Vein endothelial cell (primary cell): Measurements from ENCODE around the gene MS4A14. TPM values are rescaled to one million over a fixed set of nuclear protein-coding genes. Genes with fewer than 3 reads are reported as not detected.

Source experiments
- total RNA-seq: library from RNA; depleted of rRNA; stranded (reverse); fragments of >200 nt; gene quantifications from 2 replicates; pipeline ENCODE4 v1.2.3, GENCODE V29; 2012

The MS4A14 gene
- total RNA-seq = not detected in 2 replicates

DNA sequence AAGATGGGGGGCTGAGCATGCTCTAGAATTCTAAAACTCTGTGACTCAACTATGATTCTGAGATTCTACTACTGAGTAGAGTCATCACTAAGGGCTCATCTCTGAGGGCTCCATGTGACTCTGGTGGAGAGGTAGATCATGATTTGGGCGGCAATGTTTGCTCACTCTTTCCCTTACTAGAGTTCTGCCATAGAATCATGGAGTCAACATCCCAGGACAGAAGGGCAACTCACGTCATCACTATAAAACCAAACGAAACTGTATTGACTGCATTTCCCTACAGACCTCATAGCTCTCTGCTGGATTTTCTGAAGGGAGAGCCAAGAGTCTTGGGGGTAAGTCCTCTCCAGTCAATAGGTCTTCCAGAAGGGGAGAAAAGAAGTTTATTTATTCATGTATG lies at the start of gene MS4A14:
Gene MS4A14 (plus strand): TSS at position 78 of the 400 bp plus-strand sequence. CDS start 120 bp downstream, at position 198.

GRCh38 chr11:60378354-60378753 lies 17.9 kb upstream of the MS4A14 start, which contains the start of gene MS4A7:
Gene MS4A7 (plus strand): TSS chr11:60378532. CDS start chr11:60383142, 4,610 bp downstream.

DNA sequence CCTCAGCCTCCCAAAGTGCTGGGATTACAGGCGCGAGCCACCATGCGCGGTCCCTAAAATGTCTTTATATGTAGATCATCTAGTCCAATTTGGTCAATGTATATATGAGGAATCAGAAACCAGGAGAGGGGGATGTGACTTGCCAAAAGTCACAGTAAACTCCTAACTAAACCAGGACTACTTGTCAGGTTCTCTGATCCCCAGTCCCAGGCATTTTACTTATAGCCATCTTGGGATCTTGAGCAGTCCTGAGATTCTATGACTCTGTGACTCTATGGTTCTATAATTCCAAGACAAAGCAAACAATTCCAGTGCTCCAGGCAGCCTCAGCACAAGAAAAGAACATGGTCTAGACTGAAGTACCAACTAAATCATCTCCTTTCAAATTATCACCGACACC lies 33.0 kb downstream of the MS4A14 start, which contains the start of gene MS4A5:
Gene MS4A5 (plus strand): TSS at position 301 of the 400 bp plus-strand sequence. CDS start 103 bp downstream, outside the sequence.

DNA sequence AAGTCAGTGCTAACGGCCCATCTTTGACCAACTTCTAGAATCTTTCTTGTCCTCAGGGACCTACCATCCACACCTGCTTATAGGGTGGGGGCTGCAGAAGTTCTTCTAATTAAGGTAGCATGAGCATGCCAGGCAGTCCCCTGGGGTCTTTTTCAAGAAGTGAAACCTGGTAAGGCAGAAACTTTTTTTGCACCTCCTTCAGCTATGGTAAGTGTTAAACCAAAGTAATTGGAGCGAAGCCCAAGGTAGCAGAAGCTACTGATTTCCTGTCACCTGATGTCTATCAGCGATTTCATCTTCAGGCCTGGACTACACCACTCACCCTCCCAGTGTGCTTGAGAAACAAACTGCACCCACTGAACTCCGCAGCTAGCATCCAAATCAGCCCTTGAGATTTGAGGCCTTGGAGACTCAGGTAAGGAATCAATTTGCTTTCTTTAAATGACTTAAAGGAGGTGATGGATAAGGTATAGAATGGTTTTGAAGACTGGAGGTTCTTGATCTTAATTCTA lies 59.3 kb downstream of the MS4A14 start, which contains the start of gene MS4A1:
Gene MS4A1 (plus strand): TSS at position 317 of the 512 bp plus-strand sequence. CDS start 6,528 bp downstream, outside the sequence.

Other genes starting within 250 kb of the MS4A14 start
- gene MS4A6A, start 213.4 kb upstream of the MS4A14 start, total RNA-seq = 3.4 and 3.6 TPM in 2 replicates
- gene MS4A4E, start 153.3 kb upstream of the MS4A14 start, total RNA-seq = not detected in 2 replicates
- gene MS4A4A, start 115.8 kb upstream of the MS4A14 start, total RNA-seq = not detected in 2 replicates
- not detected in 2 replicates for gene MS4A6E, start 69.2 kb upstream of the MS4A14 start, total RNA-seq
- not detected in 2 replicates for gene MS4A7, start 17.9 kb upstream of the MS4A14 start, total RNA-seq
- gene MS4A5, start 33.1 kb downstream of the MS4A14 start, total RNA-seq = not detected in 2 replicates
- gene MS4A1, start 59.4 kb downstream of the MS4A14 start, total RNA-seq = not detected in 2 replicates
- not detected in 2 replicates for gene MS4A12, start 96.3 kb downstream of the MS4A14 start, total RNA-seq
- gene MS4A13, start 118.9 kb downstream of the MS4A14 start, total RNA-seq = not detected in 2 replicates